Embryonic facial prominence (tissue), 1 donor: Measurements from ENCODE around the gene PDX1.

Experiments
- DNase-seq: peaks from one replicate; pipeline ENCODE4 v3.0.0-alpha.2; 2016; ENCODE audit errors: extremely low spot score

PDX1 gene

GRCh38 chr13:27919934-27920676 lies at the start of gene PDX1:
TSS of gene PDX1 (plus strand) at chr13:27920000. CDS start at chr13:27920139, 139 bp downstream.
- DNase-seq, result no peak

- no peak for DNase-seq
Observed at GRCh38 chr13:27878274-27878673, 41.5 kb upstream of the PDX1 start.

- no peak for DNase-seq
Observed at GRCh38 chr13:27889471-27889870, 30.3 kb upstream of the PDX1 start.

GRCh38 chr13:27896726-27897125 lies 23.1 kb upstream of the PDX1 start:
- DNase-seq, result no peak

- no peak for DNase-seq
Observed at GRCh38 chr13:27904719-27905118, 15.1 kb upstream of the PDX1 start.

GRCh38 chr13:27905650-27906049 lies 14.2 kb upstream of the PDX1 start:
- DNase-seq, result no peak

GRCh38 chr13:27907121-27907787 lies 12.5 kb upstream of the PDX1 start:
- no peak for DNase-seq

GRCh38 chr13:27909378-27909777 lies 10.4 kb upstream of the PDX1 start:
- DNase-seq, result no peak

- no peak for DNase-seq
Observed at GRCh38 chr13:27911521-27911920, 8.3 kb upstream of the PDX1 start.

GRCh38 chr13:27913160-27913559 lies 6.6 kb upstream of the PDX1 start:
- no peak for DNase-seq

GRCh38 chr13:27915301-27916207 lies 4.2 kb upstream of the PDX1 start:
- DNase-seq, result no peak

- no peak for DNase-seq
Observed at GRCh38 chr13:27917121-27917947, 2.5 kb upstream of the PDX1 start.

GRCh38 chr13:27918041-27918917 lies 1.5 kb upstream of the PDX1 start:
- DNase-seq, result no peak

- DNase-seq, result no peak
Observed at GRCh38 chr13:27918918-27919658, 712 bp upstream of the PDX1 start.

- no peak for DNase-seq
Observed at GRCh38 chr13:27919659-27919933, 204 bp upstream of the PDX1 start.

- DNase-seq, result no peak
Observed at GRCh38 chr13:27920677-27921420, 1.0 kb downstream of the PDX1 start.

- DNase-seq, result no peak
Observed at GRCh38 chr13:27921421-27921960, 1.7 kb downstream of the PDX1 start.

- no peak for DNase-seq
Observed at GRCh38 chr13:27921961-27922882, 2.4 kb downstream of the PDX1 start.
